ENCODE data around the gene PDGFB.
"Not testable (repeated sequence)": the region's sequence is repeated elsewhere in the genome, so short reads cannot be mapped to it uniquely, and the experiment has no call there.

Gene PDGFB

GRCh38 chr22:39229075-39229474, 15.7 kb downstream of the PDGFB start:
- no peak for DNase-seq (ENCODE audit: low read depth in 3 of 3, low spot score in 1 of 3)

- no peak for DNase-seq (ENCODE audit: low read depth in 3 of 3, low spot score in 1 of 3)
Measured at GRCh38 chr22:39227542-39228272, 17.1 kb downstream of the PDGFB start.

DNA sequence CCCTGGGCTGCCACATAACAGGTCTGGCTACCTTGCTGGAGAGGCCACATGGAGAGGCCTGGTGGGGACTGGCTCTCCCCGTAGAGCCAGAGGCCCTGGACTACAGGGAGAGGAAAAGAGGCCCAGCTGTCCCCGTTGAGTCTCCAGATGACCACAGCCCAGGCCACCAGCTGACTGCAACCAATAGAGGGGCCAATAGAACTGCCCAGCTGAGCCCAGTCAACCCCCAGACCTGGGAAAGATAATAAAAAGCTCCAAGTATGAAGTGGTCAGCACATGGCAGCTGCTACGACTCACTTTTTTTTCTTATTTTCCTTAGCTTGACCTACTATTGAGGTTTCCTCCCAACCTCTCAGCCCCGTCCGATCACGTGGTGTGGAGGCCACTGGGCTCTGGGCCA, 18.4 kb downstream of the PDGFB start:
- DNase-seq (ENCODE audit: low read depth in 3 of 3, low spot score in 1 of 3), result no peak

DNA sequence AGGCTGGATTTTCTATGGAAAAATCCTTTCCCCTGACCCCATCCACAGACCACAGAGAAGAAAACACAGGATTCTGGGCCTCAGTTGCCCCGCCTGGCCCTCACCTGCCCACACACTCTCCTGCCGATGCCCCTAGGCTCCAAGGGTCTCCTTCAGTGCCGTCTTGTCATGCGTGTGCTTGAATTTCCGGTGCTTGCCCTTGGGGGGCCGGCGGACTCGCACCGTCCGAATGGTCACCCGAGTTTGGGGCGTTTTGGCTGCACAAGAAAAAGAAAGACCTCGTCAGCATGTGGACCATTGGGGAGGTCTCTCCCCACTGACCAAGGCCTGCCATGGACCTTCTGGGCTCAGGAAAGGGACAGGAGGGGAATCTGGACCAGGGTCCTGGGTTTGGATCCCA, 19.2 kb downstream of the PDGFB start:
- DNase-seq (ENCODE audit: low read depth in 3 of 3, low spot score in 1 of 3), result no peak

- DNase-seq (ENCODE audit: low read depth in 3 of 3, low spot score in 1 of 3), result no peak
Measured at GRCh38 chr22:39224550-39224949, 20.2 kb downstream of the PDGFB start.

DNA sequence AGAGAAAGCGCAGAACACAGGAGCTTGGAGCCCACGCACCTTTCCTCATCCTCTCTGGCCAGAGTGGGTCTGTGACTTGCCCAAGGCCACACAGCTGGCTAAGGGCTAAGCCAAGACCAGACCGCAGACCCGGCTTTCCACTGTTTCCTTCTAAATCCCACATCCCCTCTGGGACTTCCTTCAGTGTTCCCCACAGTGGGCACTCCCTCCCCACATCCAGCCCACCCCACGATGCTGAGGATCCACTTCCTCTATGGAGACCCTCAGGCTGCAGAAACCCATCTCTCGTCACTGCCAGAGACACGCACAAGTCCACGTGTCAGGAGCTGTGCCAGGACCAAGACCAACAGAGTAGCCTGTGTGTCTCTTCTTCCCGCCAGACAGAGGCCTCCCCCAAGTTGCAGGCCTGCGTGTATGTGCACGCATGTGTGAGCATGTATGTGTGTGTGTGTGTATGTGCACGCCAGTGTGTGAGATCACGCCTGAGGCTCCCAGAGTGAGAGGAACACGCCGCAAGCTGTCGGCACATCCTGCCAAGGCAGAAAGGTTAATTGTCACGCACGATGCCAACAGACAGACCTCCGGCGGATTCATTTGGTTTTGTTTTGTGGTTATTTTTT, 21.6 kb downstream of the PDGFB start:
- no peak for DNase-seq (ENCODE audit: low read depth in 3 of 3, low spot score in 1 of 3)

DNA sequence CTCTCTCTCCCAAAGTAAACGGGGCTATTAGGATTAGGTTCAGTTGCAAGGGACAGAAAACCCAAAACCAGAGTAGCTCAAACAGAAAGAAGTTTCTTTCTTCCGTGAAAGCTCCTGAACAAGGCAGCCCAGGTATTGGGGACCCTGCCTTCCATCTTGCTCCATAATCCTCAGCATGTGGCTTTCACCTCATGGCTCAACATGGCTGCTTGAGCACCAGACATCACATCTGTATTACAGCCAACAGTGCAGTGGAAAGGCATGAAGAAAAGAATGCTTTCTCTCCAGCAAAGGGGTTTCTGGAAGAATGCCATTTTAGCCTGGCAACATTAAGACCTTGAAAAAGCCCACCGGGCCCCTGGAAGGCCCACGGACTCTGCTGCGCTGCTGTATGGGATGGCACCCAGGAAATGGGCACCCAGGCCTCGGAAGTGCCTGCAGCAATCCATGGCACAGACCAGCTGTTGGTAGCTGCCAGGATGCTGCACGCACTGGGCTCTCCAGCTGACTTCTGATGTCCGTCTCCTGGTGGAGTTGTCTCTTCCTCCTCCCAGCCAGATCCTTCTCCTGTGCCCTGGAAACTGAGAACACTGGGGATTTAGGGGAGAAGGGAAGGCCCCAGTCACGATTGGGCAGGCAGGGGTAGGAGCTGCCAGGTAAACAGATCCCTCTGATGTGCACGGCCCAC, 22.6 kb downstream of the PDGFB start:
- DNase-seq (ENCODE audit: low read depth in 3 of 3, low spot score in 1 of 3), result no peak

- no peak for DNase-seq (ENCODE audit: low read depth in 3 of 3, low spot score in 1 of 3)
Measured at GRCh38 chr22:39220890-39221850, 23.6 kb downstream of the PDGFB start.

DNA sequence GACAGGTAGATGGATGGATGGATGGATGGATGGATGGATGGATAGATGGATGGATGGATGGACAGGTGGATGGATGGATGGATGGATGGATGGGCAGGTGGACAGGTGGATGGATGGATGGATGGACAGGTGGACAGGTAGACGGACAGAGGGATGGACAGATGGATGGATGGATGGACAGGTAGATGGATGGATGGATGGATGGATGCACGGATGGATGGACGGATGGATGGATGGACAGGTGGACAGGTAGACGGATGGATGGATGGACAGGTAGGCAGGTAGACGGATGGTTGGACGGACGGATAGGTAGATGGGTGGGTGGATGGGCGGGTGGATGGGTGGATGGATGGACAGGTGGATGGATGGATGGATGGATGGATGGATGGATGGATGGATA, 24.3 kb downstream of the PDGFB start:
- no peak for DNase-seq (ENCODE audit: low read depth in 3 of 3, low spot score in 1 of 3)

GRCh38 chr22:39219071-39220039, 25.4 kb downstream of the PDGFB start:
- no peak for DNase-seq (ENCODE audit: low read depth in 3 of 3, low spot score in 1 of 3)

GRCh38 chr22:39218432-39218831, 26.4 kb downstream of the PDGFB start:
- not testable (repeated sequence) for DNase-seq (ENCODE audit: low read depth in 3 of 3, low spot score in 1 of 3)

DNA sequence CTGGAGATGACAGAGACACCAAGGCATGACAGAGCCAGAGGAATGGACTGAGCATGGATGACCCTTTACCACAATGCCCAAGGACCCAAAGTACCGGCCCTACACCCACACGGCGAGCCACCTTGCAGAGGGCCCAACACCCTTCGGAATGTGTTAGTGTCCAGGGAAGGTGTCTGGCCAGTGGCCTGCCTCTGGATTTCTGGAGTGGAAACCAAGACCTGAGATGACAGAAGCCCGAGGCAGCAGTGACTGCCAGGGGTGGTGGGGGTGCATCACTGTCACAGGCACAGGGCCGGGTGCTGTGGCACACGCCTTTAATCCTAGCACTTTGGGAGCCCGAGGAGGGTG, 28.7 kb downstream of the PDGFB start:
- DNase-seq (ENCODE audit: low read depth in 3 of 3, low spot score in 1 of 3), result no peak

DNA sequence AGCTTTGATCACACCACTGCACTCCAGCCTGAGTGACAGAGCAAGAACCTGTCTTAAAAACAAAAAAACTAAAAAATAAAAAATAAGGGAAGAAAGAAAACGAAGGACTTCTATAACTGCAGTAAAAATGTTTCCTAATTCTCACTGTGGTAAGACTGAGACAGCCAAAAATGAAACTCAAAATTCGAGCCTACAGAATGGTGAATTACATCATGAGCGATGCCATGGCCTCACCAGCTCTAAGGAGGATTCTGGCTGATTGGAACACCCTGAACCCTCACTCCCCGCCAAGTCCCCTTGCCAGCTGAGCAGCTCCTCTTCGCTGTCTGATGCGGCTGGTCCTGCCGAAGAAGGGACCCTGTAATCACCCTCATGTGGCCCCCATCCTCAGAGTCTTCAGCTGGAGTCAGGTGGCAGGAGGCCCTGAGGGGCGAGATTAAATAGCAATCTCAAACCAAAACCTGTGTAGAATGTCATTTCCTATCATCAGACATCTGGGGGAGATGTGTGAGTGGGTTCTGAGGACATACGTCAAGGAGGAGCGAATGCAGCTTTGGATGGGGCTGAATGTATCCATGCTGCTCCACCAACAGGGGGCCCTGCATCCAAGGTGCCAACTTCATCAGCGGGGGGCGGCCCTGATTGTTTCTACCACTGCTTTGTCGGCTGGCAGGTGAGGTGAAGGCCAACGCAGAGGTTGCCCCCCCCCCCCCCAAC, 29.2 kb downstream of the PDGFB start:
- DNase-seq (ENCODE audit: low read depth in 3 of 3, low spot score in 1 of 3), result no peak

DNA sequence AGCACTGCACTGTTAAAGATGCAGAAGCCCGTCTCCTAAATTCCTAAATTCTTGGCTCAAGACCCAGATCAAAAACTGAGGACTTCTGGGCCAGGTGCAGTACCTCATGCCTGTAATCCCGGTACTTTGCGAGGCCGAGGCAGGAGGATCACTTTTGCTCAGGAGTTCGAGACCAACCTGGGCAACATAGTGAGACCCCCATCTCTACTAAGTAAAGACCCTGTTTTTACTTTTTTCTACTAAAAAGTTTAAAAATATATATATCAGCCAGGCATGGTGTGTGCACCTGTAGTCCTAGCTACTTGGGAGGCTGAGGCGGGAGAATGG, 29.7 kb downstream of the PDGFB start:
- DNase-seq (ENCODE audit: low read depth in 3 of 3, low spot score in 1 of 3), result no peak

- no peak for DNase-seq (ENCODE audit: low read depth in 3 of 3, low spot score in 1 of 3)
Measured at GRCh38 chr22:39214383-39215069, 30.3 kb downstream of the PDGFB start.

GRCh38 chr22:39214006-39214382, 30.8 kb downstream of the PDGFB start:
- DNase-seq (ENCODE audit: low read depth in 3 of 3, low spot score in 1 of 3), result no peak

GRCh38 chr22:39212721-39213376, 31.9 kb downstream of the PDGFB start:
- no peak for DNase-seq (ENCODE audit: low read depth in 3 of 3, low spot score in 1 of 3)

DNA sequence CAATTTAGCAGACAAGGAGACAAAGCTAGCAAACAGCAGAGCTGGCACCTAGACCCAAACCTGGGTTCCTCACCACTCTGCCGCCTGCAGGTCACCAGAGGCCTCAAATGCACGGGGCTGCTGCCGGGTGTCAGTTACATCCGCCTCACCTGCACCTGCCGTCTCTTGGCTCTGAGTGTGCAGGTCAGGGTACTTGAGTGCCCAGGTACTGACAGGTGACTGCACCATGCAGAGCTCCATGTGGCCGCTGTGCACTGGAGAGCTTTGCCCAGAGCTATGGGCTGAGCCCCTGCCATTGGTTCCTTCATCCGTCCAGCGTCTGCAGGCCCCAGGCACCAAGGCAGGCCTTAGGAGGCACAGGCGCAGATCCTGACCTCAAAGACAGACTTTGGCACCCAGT, 35.0 kb downstream of the PDGFB start:
- DNase-seq (ENCODE audit: low read depth in 3 of 3, low spot score in 1 of 3), result no peak
